D721Med (cell line): Measurements from ENCODE around the gene GALE.
"Not testable (repeated sequence)": the region's sequence is repeated elsewhere in the genome, so short reads cannot be mapped to it uniquely, and the experiment has no call there.

ENCODE experiments used
- DNase-seq: peaks from one replicate; pipeline ENCODE4 v3.0.0; 2011; ENCODE audit warnings: low spot score; ENCODE audit not compliant: insufficient read length
- FAIRE-seq: peaks from 2 replicates; lab custom pipeline; 2011; peaks lifted over from hg19 to GRCh38; lab: Jason Lieb, UNC
- CTCF ChIP-seq: IDR thresholded peaks from 2 replicates; pipeline ENCODE4 v1.5.1; 2012; ENCODE audit warnings: mild to moderate bottlenecking, control low read depth; ENCODE audit not compliant: insufficient read depth; ENCODE audit errors: missing control alignments

Gene GALE

GRCh38 chr1:23799570-23800399, 769 bp downstream of the GALE start:
- FAIRE-seq (no peak), DNase-seq (no peak)
- no peak for TF ChIP-seq CTCF

GRCh38 chr1:23799255-23799569, 1.3 kb downstream of the GALE start:
- no peak for DNase-seq
- no peak for TF ChIP-seq CTCF
- FAIRE-seq = no peak

- no peak for FAIRE-seq
Measured at GRCh38 chr1:23798662-23799142, 1.9 kb downstream of the GALE start.

GRCh38 chr1:23797478-23798448, 2.8 kb downstream of the GALE start:
- FAIRE-seq (no peak), DNase-seq (no peak)
- no peak for TF ChIP-seq CTCF

More at GRCh38 chr1:23798662-23799142, 1.9 kb downstream of the GALE start:
- TF ChIP-seq CTCF = no peak
- no peak for DNase-seq

- DNase-seq (no peak), FAIRE-seq (no peak)
- no peak for TF ChIP-seq CTCF
Measured at GRCh38 chr1:23796466-23797271, 3.9 kb downstream of the GALE start.

- no peak for TF ChIP-seq CTCF
- DNase-seq (no peak), FAIRE-seq (no peak)
Measured at GRCh38 chr1:23795676-23796465, 4.7 kb downstream of the GALE start.

GRCh38 chr1:23794732-23795182, 5.8 kb downstream of the GALE start:
- not testable (repeated sequence) for FAIRE-seq, DNase-seq
